K562 (cell line): ENCODE data around the gene PAX5. TPM values are rescaled to one million over a fixed set of nuclear protein-coding genes. Genes with fewer than 3 reads are reported as not detected.

ENCODE experiments used
- ATAC-seq: fragments of 200-7000 bp; cut with Tn5 transposase; 3 replicates; pipeline ENCODE4 v1.9.1; 2020; ENCODE audit warnings: moderate library complexity
- BruUV-seq: library from RNA; stranded (reverse); fragments of 400-500 nt; replicated peaks from 2 replicates; lab custom pipeline; 2021; lab: Mats Ljungman, UMichigan
- CTCF ChIA-PET: fragments of 300-600 bp; formaldehyde crosslinking; extraction: SDS; loops from one replicate; lab custom pipeline; 2021; ENCODE audit warnings: low intra/inter-chr PET ratio; lab: Yijun Ruan, JAX
- POLR2A ChIA-PET: fragments of 300-600, 350-650 bp; sonication (Branson Sonifier 250); formaldehyde crosslinking; extraction: SDS; loops from one replicate; lab custom pipeline; 2021; ENCODE audit warnings: antibody characterized with exemption, inconsistent platforms; lab: Yijun Ruan, JAX
- DNase-seq, 4 experiments: peaks; one replicate each; pipeline versions ENCODE4 v3.0.0 to v3.0.0-alpha.2; 2011 to 2018; ENCODE audit warnings: low spot score in 3 of 4, mixed read lengths in 3 of 4; ENCODE audit errors: extremely low read depth in 1 of 4
- FAIRE-seq: peaks from 2 replicates; lab custom pipeline; 2011; peaks lifted over from hg19 to GRCh38; lab: Jason Lieb, UNC
- H2AFZ ChIP-seq: 2 replicates; pipeline ENCODE4 v1.6.0; 2011; ENCODE audit warnings: low read depth, low read length, control low read depth, inconsistent platforms
- H3K27ac ChIP-seq: fragments of 200-600 bp; 3 replicates; pipeline ENCODE4 v1.8.0; 2011; ENCODE audit warnings: low read depth, mild to moderate bottlenecking, control low read depth, inconsistent platforms, low read length, moderate library complexity, mixed read lengths; ENCODE audit errors: extremely low read depth
- H3K27me3 ChIP-seq, 2 experiments: fragments of 300-600 bp in 1 of 2; 2 replicates in 1 of 2; 3 replicates in 1 of 2; pipeline versions ENCODE4 v1.6.0 to v1.8.0; 2011; ENCODE audit warnings: inconsistent platforms in 2 of 2, low read length in 2 of 2, mild to moderate bottlenecking in 1 of 2, mixed read lengths in 1 of 2, moderate library complexity in 1 of 2; ENCODE audit not compliant: control insufficient read depth in 2 of 2, insufficient read depth in 2 of 2
- H3K36me3 ChIP-seq: fragments of 300-600 bp; 3 replicates; pipeline ENCODE4 v1.8.0; 2011; ENCODE audit warnings: mild to moderate bottlenecking, low read length, inconsistent platforms; ENCODE audit not compliant: control insufficient read depth, insufficient read depth
- H3K4me1 ChIP-seq, 2 experiments: fragments of 200-600 bp in 1 of 2; replicated peaks in 1 of 2; 2 replicates in 1 of 2; 3 replicates in 1 of 2; pipeline versions ENCODE4 v1.5.1 to v1.8.0; 2011; ENCODE audit warnings: inconsistent platforms in 2 of 2, low read length in 2 of 2, mild to moderate bottlenecking in 1 of 2, mixed read lengths in 1 of 2, moderate library complexity in 1 of 2; ENCODE audit not compliant: control insufficient read depth in 2 of 2, insufficient read depth in 2 of 2
- H3K4me2 ChIP-seq: 2 replicates; pipeline ENCODE4 v1.6.1; 2011; ENCODE audit warnings: low read length, control low read depth, inconsistent platforms, mixed read lengths; ENCODE audit not compliant: insufficient read depth
- H3K4me3 ChIP-seq: fragments of 200-600 bp; sonication (generic), shearing (Covaris generic); 2 replicates; pipeline ENCODE4 v1.5.1; 2016; ENCODE audit warnings: control low read depth, inconsistent platforms
- H3K79me2 ChIP-seq: fragments of 200-600 bp; 3 replicates; pipeline ENCODE4 v1.8.0; 2011; ENCODE audit warnings: low read length, inconsistent platforms; ENCODE audit not compliant: control insufficient read depth, insufficient read depth
- H3K9ac ChIP-seq, 2 experiments: 2 replicates each; pipeline versions ENCODE4 v1.6.0 to v1.6.1; 2011; ENCODE audit warnings: low read depth in 2 of 2, low read length in 2 of 2, control low read depth in 1 of 2, inconsistent platforms in 1 of 2, mild to moderate bottlenecking in 1 of 2, mixed read lengths in 1 of 2; ENCODE audit not compliant: insufficient read depth in 1 of 2
- H3K9me1 ChIP-seq: one replicate; pipeline ENCODE4 v1.6.0; 2011; ENCODE audit warnings: inconsistent platforms, mild to moderate bottlenecking, low read length, moderate library complexity; ENCODE audit not compliant: control insufficient read depth, insufficient read depth
- H3K9me3 ChIP-seq: replicated peaks from 2 replicates; pipeline ENCODE4 v1.5.1; 2011; ENCODE audit warnings: low read depth, low read length, inconsistent platforms; ENCODE audit not compliant: control insufficient read depth, insufficient read depth
- H4K20me1 ChIP-seq: replicated peaks from 2 replicates; pipeline ENCODE4 v1.6.1; 2011; ENCODE audit warnings: low read length, inconsistent platforms, mixed read lengths; ENCODE audit not compliant: control insufficient read depth, insufficient read depth
- ARID2 ChIP-seq: fragments of 450-650 bp; IDR thresholded peaks from 2 replicates; pipeline ENCODE4 v1.6.1; 2017; ENCODE audit warnings: antibody characterized with exemption, mild to moderate bottlenecking
- HCFC1 ChIP-seq: IDR thresholded peaks from 2 replicates; pipeline ENCODE4 v1.6.1; 2012; ENCODE audit warnings: low read depth, low read length, improper control_type of control experiment
- PCBP2 ChIP-seq: fragments of 200-400 bp; formaldehyde crosslinking; IDR thresholded peaks from 2 replicates; pipeline ENCODE4 v1.6.1; 2018; ENCODE audit warnings: low read length, low read depth, mild to moderate bottlenecking, moderate library complexity; ENCODE audit not compliant: poor library complexity, severe bottlenecking
- RFX5 ChIP-seq: IDR thresholded peaks from 2 replicates; pipeline ENCODE4 v1.6.1; 2011; ENCODE audit warnings: low read depth, mild to moderate bottlenecking, improper control_type of control experiment, low read length
- SAFB2 ChIP-seq: fragments of 200-400 bp; formaldehyde crosslinking; IDR thresholded peaks from 2 replicates; pipeline ENCODE4 v1.6.1; 2018; ENCODE audit warnings: borderline replicate concordance, low read length, low read depth, moderate library complexity; ENCODE audit not compliant: severe bottlenecking
- TCF7L2 ChIP-seq: fragments of 150-350 bp; IDR thresholded peaks from 2 replicates; pipeline ENCODE4 v1.6.1; 2016; ENCODE audit warnings: low read depth, mild to moderate bottlenecking, low read length, moderate library complexity
- ZNF143 ChIP-seq: sonication (generic); formaldehyde crosslinking; IDR thresholded peaks from 2 replicates; pipeline ENCODE4 v1.9.0; 2022; ENCODE audit warnings: mild to moderate bottlenecking, missing genetic modification reagents
- ZNF830 ChIP-seq: fragments of 250-450 bp; sonication (Bioruptor Pico); IDR thresholded peaks from 2 replicates; pipeline ENCODE4 v1.5.0; 2021; ENCODE audit warnings: mild to moderate bottlenecking
- WGBS: fragments of 100-300 bp; shearing (Covaris generic); methylation state at CpG from one replicate; pipeline ENCODE4 v1.1.6; 2016; ENCODE audit warnings: low coverage, mixed read lengths; ENCODE audit not compliant: insufficient coverage; ENCODE audit errors: missing lambda C conversion rate; 5-methylcytosine and 5-hydroxymethylcytosine counted together
- in situ Hi-C: fragments of 300-500 bp; cut with MboI; formaldehyde crosslinking; loops from 4 replicates; pipeline ENCODE4 v1.15.0; 2018; ENCODE audit warnings: inconsistent platforms, mixed read lengths
- intact Hi-C: fragments of 100-400 bp; cut with micrococcal nuclease; formaldehyde crosslinking; loops from 2 replicates; pipeline ENCODE4 v1.14.2; 2022
- polyA plus RNA-seq, 8 experiments: library from polyadenylated mRNA; depleted of rRNA in 4 of 8; stranded (reverse) in 5 of 8; unstranded in 3 of 8; fragments of >200 nt; fragmentation: Nextera tagmentation in 2 of 8; fragmentation: Illumina TruSeq in 1 of 8; extraction: Ambion mirVana in 2 of 8; extraction: Trizol in 1 of 8; gene quantifications; 2 replicates each; pipeline versions ENCODE4 v1.2.1 to v1.2.3, GENCODE V29; 2011 to 2014; ENCODE audit warnings: inconsistent platforms in 1 of 8, missing spikeins in 1 of 8
- total RNA-seq, 7 experiments: library from RNA; depleted of rRNA in 6 of 7; stranded (reverse); fragments of >200 nt in 6 of 7; fragmentation: Illumina TruSeq in 2 of 7; extraction: Trizol in 2 of 7; gene quantifications; 2 replicates each; pipeline versions ENCODE4 v1.2.1 to v1.2.3, GENCODE V29; 2011 to 2021; ENCODE audit warnings: low replicate concordance in 1 of 7

Gene PAX5
- total and polyA plus RNA-seq, 9 of the 15 experiments (the other 6 are each of a cell fraction or from before 2014, with no cell fraction given): 0.03 to 0.09 TPM; not detected in 7

DNA sequence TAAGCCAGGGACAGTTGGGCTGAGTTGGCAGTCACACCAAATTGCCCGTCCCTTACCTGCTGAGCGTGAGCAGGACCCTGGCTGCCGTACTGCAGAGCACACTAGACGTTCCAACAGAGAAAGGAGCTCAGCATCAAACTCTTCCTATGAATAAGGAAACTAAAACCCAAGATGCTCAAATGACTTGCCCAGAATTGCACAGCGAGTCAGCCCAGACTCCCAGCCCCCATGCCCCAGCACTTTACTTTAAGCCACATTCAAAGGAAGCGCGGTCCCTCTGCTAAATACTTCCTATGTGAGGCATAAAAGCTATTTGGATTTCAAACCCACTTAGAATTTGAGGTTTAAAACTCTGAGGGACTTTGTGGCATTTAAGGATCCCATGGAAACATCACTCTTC is 23.9 kb downstream of the PAX5 start:
- ATAC-seq: no peak
- Histone ChIP-seq H3K9me3 (no peaks in the 10 kb centered on the region), H3K79me2 (no peaks in the 10 kb centered on the region), H3K9ac (no peak overlapping the region), H3K27me3 (peaks cover 15 to 42% of the 10 kb centered on the region in 2 experiments; a peak in 4 of 5 replicates), H2AFZ (no peak overlapping the region), H3K4me1 (no peaks in the 10 kb centered on the region), H3K4me3 (no peak overlapping the region), H3K9me1 (peaks cover 4% of the 10 kb centered on the region), H3K27ac (no peak overlapping the region), H3K4me2 (no peak overlapping the region), H3K36me3 (no peaks in the 10 kb centered on the region), H4K20me1 (no peaks in the 10 kb centered on the region)
- no peak for DNase-seq
- FAIRE-seq: no peak
- in situ Hi-C loops: no loop called here
- intact Hi-C loops: no loop called here
- 0% methylated on average over 7 of the region's 7 CpGs for WGBS
- TF ChIP-seq RFX5: no peak
- no peak for TF ChIP-seq HCFC1
- TF ChIP-seq ZNF830 (CRISPR knock-in tag): no peak
- TF ChIP-seq ZNF143 (CRISPR knock-in tag): no peak
- TF ChIP-seq TCF7L2: no peak
- TF ChIP-seq SAFB2: no peak
- no peak for TF ChIP-seq ARID2
- no peak for TF ChIP-seq PCBP2
- CTCF ChIA-PET: interaction anchor here (0.6 kb wide), 2 partner anchors 308 to 355 kb away, joined by 3 read pairs; no protein-coding TSS in a partner anchor
- BruUV-seq: no TSS peak
- POLR2A ChIA-PET: interaction anchor here (0.6 to 1.5 kb wide), 3 partner anchors 18 to 105 kb away, joined by 3 read pairs; no protein-coding TSS in a partner anchor
